Right lobe of liver (tissue), 6 donors: ENCODE data around the gene KRTAP10-12. TPM values are rescaled to one million over a fixed set of nuclear protein-coding genes. Genes with fewer than 3 reads are reported as not detected.

Source experiments
- ATAC-seq, 4 donors: fragments of 200-7000 bp; cut with Tn5 transposase; one replicate each; pipeline ENCODE4 v1.9.1; 2020; ENCODE audit warnings: mild to moderate bottlenecking in 4 of 4, moderate library complexity in 4 of 4
- DNase-seq, 3 donors: peaks; one replicate each; pipeline ENCODE4 v3.0.0-alpha.2; 2020
- H3K27ac ChIP-seq, 3 donors: fragments of 200-600 bp; one replicate each; pipeline ENCODE4 v1.8.0; 2022
- H3K27me3 ChIP-seq, 2 donors: fragments of 200-600 bp; one replicate each; pipeline ENCODE4 v1.8.0; 2022
- H3K36me3 ChIP-seq, 4 donors: fragments of 200-600 bp; sonication (generic) in 1 of 4; one replicate each; pipeline versions ENCODE4 v1.5.1 to v1.8.0; 2017 to 2022; ENCODE audit warnings: control low read depth in 1 of 4
- H3K4me1 ChIP-seq, 4 donors: fragments of 200-600 bp; sonication (generic) in 1 of 4; one replicate each; pipeline versions ENCODE4 v1.5.1 to v1.8.0; 2017 to 2022; ENCODE audit warnings: control low read depth in 1 of 4
- H3K4me3 ChIP-seq, 3 donors: fragments of 200-600 bp; one replicate each; pipeline ENCODE4 v1.8.0; 2022
- H3K9me3 ChIP-seq, 4 donors: fragments of 200-600 bp; sonication (generic) in 1 of 4; one replicate each; pipeline versions ENCODE4 v1.5.1 to v1.8.0; 2017 to 2022; ENCODE audit warnings: control low read depth in 1 of 4
- POLR2A ChIP-seq: fragments of 450-650 bp; IDR thresholded peaks from one replicate; pipeline ENCODE4 v1.6.1; 2017; ENCODE audit warnings: antibody characterized with exemption, mild to moderate bottlenecking
- WGBS: methylation state at CpG from one replicate; pipeline ENCODE4 v1.1.6; 2018; ENCODE audit warnings: low coverage, low lambda C conversion rate; ENCODE audit not compliant: insufficient coverage; ENCODE audit errors: missing lambda C conversion rate; 5-methylcytosine and 5-hydroxymethylcytosine counted together
- intact Hi-C, 2 donors: fragments of 100-400 bp; cut with DNase I; formaldehyde crosslinking; loops; one replicate each; pipeline versions ENCODE4 v1.11.2 to v1.14.1; 2022
- total RNA-seq, 6 experiments: library from RNA; depleted of rRNA in 2 of 6; stranded (reverse); fragments of >200 nt in 2 of 6; fragmentation: NEBNext Ultra II Directional in 3 of 6; extraction: Animal tissue kit (Norgen Biotek cat#: 25700) in 3 of 6; gene quantifications; one replicate each; pipeline versions ENCODE4 v1.1.0 to v1.2.4, GENCODE V29; 2016 to 2023
- TF ChIP-seq, protein P1 (sequence below), 4 donors: fragments of 200-600 bp in 3 of 4; fragments of 450-650 bp in 1 of 4; IDR thresholded peaks; one replicate each; pipeline versions ENCODE4 v1.5.1 to v1.8.0; 2016 to 2022; ENCODE audit warnings: antibody characterized with exemption in 4 of 4, mild to moderate bottlenecking in 2 of 4
- donor health status: DM: no; HTN: yes; CAD: no.
- donor health status: DM: no; HTN: no; CAD: no.
- donor health status: DM: no; HTN: no; CAD: no.
- donor health status: DM: no; HTN: yes; CAD: no.
- donor health status: DM: no; HTN: yes; CAD: no.

Gene KRTAP10-12
- total RNA-seq, 6 experiments from 2014 or later: not detected

DNA sequence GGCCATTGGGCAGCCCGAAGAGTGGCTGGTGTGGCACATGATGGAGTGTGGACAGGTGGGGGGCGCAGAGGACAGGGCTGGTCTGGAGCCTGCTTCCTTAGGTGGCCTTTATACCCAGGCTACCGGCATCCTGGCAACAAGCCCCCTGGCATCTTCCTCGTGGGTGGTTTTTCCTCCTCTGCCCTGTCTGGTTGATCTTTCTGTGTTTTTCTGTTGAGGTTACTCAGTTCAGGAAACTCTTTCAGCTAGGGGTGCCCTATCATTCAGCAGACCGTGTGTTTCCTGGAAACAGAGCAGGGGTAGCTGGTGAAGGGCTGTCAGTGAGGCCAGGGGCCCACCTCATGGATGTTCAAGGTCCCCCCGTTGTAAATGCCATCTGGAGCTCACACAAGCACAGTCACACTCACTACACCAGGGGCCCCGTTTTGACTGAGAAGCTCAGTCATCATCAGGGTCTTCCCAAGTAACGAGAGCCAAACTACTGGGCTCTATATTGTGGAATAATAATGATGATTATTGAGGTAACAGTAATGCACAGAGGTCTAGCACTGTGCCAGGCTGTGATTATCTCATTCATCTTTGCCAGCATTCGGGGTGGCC is 42.3 kb upstream of the KRTAP10-12 start, which contains the start of gene KRTAP12-4:
Gene KRTAP12-4, minus strand, starts transcription at position 84 of the 600 bp plus-strand sequence. Its CDS starts 45 bp downstream, at position 39.
- H3K9me3 ChIP-seq: no peaks in the 10 kb centered on the region
- no peak for TF ChIP-seq POLR2A
- TF ChIP-seq, protein P1, sequence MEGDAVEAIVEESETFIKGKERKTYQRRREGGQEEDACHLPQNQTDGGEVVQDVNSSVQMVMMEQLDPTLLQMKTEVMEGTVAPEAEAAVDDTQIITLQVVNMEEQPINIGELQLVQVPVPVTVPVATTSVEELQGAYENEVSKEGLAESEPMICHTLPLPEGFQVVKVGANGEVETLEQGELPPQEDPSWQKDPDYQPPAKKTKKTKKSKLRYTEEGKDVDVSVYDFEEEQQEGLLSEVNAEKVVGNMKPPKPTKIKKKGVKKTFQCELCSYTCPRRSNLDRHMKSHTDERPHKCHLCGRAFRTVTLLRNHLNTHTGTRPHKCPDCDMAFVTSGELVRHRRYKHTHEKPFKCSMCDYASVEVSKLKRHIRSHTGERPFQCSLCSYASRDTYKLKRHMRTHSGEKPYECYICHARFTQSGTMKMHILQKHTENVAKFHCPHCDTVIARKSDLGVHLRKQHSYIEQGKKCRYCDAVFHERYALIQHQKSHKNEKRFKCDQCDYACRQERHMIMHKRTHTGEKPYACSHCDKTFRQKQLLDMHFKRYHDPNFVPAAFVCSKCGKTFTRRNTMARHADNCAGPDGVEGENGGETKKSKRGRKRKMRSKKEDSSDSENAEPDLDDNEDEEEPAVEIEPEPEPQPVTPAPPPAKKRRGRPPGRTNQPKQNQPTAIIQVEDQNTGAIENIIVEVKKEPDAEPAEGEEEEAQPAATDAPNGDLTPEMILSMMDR (IDR thresholded peaks at IDR 0.05): no peak
- intact Hi-C loops: no loop called here
- no peak within 1 kb of the TSS for H3K4me3 ChIP-seq
- H3K27ac ChIP-seq: no peak within 1 kb of the TSS
- no peaks in the 10 kb centered on the region for H3K4me1 ChIP-seq
- no peaks in the 10 kb centered on the region for H3K36me3 ChIP-seq
- no peak for DNase-seq
- no peak for ATAC-seq
- 37% methylated on average over 4 of the region's 9 CpGs for WGBS
- no peaks in the 10 kb centered on the region for H3K27me3 ChIP-seq

DNA sequence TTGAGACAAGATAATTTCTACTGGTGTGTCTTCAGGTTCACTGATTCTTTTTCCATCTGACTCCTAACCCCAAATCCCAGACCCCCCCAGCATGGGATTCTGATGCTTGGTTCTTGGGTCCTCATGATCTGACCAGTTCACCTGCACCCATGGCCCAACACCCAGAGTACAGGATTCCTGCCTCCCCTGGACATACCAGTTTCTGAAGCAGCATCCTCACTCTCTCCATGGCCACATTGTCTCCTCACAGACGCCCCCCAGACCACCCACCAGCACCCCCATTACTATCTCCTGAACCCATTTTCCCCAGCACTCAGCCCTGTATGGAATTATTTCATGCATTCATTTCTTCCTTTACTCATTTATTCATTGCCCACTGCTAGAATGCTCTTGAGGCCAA is 40.1 kb upstream of the KRTAP10-12 start:
- intact Hi-C loops: no loop called here
- Histone ChIP-seq H3K27ac (no peak overlapping the region), H3K4me1 (no peaks in the 10 kb centered on the region), H3K27me3 (no peaks in the 10 kb centered on the region), H3K9me3 (no peaks in the 10 kb centered on the region), H3K36me3 (no peaks in the 10 kb centered on the region), H3K4me3 (no peak overlapping the region)
- no peak for ATAC-seq
- TF ChIP-seq POLR2A: no peak
- TF ChIP-seq, protein P1 (IDR thresholded peaks at IDR 0.05): no peak
- DNase-seq: no peak
- whole genome bisulfite sequencing: 0% methylated on average over 1 of the region's 1 CpG

DNA sequence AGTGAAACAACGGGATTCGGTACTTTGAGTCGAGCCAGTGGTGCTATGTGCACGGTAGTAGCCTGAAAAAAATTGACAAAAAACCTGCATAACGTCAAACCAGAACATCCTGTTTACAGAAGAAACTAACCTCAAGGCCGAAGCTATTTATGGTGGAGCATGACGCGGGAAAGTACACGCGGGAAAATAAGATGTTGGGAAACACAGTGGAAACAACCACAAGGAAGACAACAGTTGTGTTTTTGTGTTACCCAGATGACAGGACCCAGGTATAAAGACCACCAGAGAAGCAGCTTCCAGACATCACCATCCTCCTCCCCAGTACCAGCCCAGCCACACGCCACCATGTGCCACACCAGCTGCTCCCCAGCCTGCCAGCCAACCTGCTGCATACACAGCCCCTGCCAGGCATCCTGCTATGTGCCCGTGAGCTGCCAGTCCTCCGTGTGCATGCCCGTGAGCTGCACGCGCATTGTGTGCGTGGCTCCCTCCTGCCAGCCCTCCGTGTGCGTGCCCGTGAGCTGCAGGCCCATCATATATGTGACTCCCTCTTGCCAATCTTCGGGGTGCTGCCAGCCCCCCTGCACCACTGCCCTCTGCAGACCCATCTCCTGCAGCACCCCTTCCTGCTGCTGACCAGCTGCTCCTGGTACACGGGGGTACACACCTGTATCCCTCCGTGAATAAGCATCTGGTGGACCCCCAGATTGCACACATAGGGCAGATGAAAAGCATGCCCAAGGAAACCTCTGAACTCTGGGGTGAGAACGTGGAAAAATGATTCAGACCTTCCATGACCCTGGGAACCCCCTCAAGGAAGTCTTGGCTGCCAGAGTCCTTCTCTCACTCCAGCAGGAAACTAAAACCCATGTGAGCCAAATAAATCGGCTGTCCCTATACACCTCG is 39.1 kb upstream of the KRTAP10-12 start, which contains the start of gene KRTAP12-3:
Gene KRTAP12-3, plus strand, starts transcription at position 298 of the 906 bp plus-strand sequence. Its CDS starts 48 bp downstream, at position 346.
- intact Hi-C loops: no loop called here
- no peak within 1 kb of the TSS for H3K4me3 ChIP-seq
- DNase-seq (no peak), ATAC-seq (peak; percentile 36 to 63 (median 51))
- H3K27me3 ChIP-seq: no peaks in the 10 kb centered on the region
- no peaks in the 10 kb centered on the region for H3K36me3 ChIP-seq
- TF ChIP-seq, protein P1 (IDR thresholded peaks at IDR 0.05): no peak
- no peak for TF ChIP-seq POLR2A
- no peaks in the 10 kb centered on the region for H3K9me3 ChIP-seq
- no peak within 1 kb of the TSS for H3K27ac ChIP-seq
- H3K4me1 ChIP-seq: no peaks in the 10 kb centered on the region
- 42% methylated on average over 12 of the region's 26 CpGs for WGBS

DNA sequence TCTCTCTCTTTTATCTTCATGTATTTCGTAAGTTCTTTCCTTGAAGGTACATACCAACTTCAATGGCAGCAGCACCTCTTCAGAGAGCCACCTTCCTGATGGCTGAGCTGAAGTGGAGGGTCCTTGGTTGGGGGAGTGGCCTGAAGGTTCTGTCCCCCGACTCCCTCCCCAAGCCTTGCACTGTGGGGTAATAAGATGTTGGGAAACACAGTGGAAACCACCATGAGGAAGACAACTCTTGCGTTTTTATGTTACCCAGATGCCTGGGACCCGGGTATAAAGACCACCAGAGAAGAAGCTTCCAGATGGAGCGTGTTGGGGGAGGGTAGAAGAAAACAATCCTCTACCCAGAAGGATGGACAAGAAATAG is 38.4 kb upstream of the KRTAP10-12 start:
- TF ChIP-seq POLR2A: no peak
- TF ChIP-seq, protein P1 (IDR thresholded peaks at IDR 0.05): no peak
- DNase-seq (no peak), ATAC-seq (no peak)
- H3K27me3 ChIP-seq: no peaks in the 10 kb centered on the region
- no peak overlapping the region for H3K27ac ChIP-seq
- H3K9me3 ChIP-seq: no peaks in the 10 kb centered on the region
- H3K4me1 ChIP-seq: no peaks in the 10 kb centered on the region
- intact Hi-C loops: no loop called here
- 60% methylated on average over 4 of the region's 5 CpGs for WGBS
- no peaks in the 10 kb centered on the region for H3K36me3 ChIP-seq
- no peak overlapping the region for H3K4me3 ChIP-seq
